ENCODE results near the gene ECT2L. TPM values are rescaled to one million over a fixed set of nuclear protein-coding genes. Genes with fewer than 3 reads are reported as not detected.

The ECT2L gene
- total and polyA plus RNA-seq, 2 of the 4 experiments (the other 2 are of a cell fraction), result not detected

DNA sequence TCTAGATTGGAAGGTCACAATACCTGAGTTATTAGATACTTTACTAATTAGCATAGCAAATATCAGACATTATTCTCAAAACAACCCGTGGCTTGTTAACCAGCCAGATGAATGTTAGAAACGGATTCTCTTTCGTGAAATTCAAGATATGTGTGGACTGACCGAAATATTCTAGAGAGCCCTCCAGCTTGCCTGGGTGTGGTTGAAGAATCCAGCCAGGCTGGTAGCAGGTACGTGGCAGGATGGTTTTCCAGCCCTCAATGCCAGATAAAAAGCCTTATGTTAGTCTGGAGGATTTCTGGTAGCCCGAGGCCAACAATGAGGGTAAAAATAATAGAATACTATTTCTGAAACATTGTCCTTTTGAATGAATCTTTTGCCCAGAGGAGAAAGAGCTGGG lies 19.3 kb downstream of the ECT2L start:
- Histone ChIP-seq H3K14ac (replicated peaks; ENCODE audit: low read depth, low read length) (no peak overlapping the region), H2BK120ac (ENCODE audit: low read depth, low read length) (no peak overlapping the region), H2BK15ac (ENCODE audit: low read depth, low read length) (no peak overlapping the region), H3K27ac (ENCODE audit: insufficient read depth, low read length) (no peak overlapping the region), H4K5ac (ENCODE audit: low read depth, low read length) (no peak overlapping the region), H3K9me1 (ENCODE audit: insufficient read depth, low read length) (peaks cover 8% of the 10 kb centered on the region; the same call in 1 of the 2 replicates), H4K91ac (ENCODE audit: insufficient read depth, low read depth, low read length) (no peak overlapping the region), H2AK9ac (replicated peaks; ENCODE audit: low read depth, low read length, poor library complexity) (no peak overlapping the region), H4K8ac (ENCODE audit: low read depth in 2 of 2, low read length in 2 of 2) (no peak overlapping the region), H3K4ac (ENCODE audit: low read depth, low read length) (no peak overlapping the region), H3K18ac (ENCODE audit: low read depth, low read length) (no peak overlapping the region), H2BK20ac (ENCODE audit: low read depth, low read length) (no peak overlapping the region), H3K36me3 (ENCODE audit: control insufficient read depth, insufficient read depth, low read length) (no peaks in the 10 kb centered on the region), H4K20me1 (ENCODE audit: insufficient read depth, low read length) (no peaks in the 10 kb centered on the region), H3K23ac (ENCODE audit: low read depth, low read length) (no peak overlapping the region), H2AK5ac (ENCODE audit: low read depth, low read length) (no peak overlapping the region), H3K9ac (ENCODE audit: low read depth, low read length) (no peak overlapping the region), H2AFZ (replicated peaks; ENCODE audit: low read length, poor library complexity) (no peak overlapping the region), H3K27me3 (ENCODE audit: control insufficient read depth, insufficient read depth, low read length) (no peaks in the 10 kb centered on the region; the same call in 1 of the 2 replicates), H3K4me2 (ENCODE audit: low read depth, low read length) (no peak overlapping the region), H2BK5ac (ENCODE audit: low read depth, low read length, poor library complexity, severe bottlenecking) (no peak overlapping the region), H3K4me3 (ENCODE audit: insufficient read depth, low read depth, low read length) (no peak overlapping the region), H3K56ac (ENCODE audit: extremely low read depth, insufficient read depth, low read length) (no peak overlapping the region), H3K4me1 (ENCODE audit: control insufficient read depth, insufficient read depth, low read length) (peaks cover 4% of the 10 kb centered on the region), H3K9me3 (ENCODE audit: control insufficient read depth, insufficient read depth, low read length) (no peaks in the 10 kb centered on the region), H3K79me1 (ENCODE audit: low read depth in 1 of 2, low read length in 2 of 2) (no peaks in the 10 kb centered on the region)
- BruUV-seq (replicated peaks), result no TSS peak
- no peak for ATAC-seq (ENCODE audit: low read depth)
- 94% methylated on average over 3 of the region's 6 CpGs; no CpG with 5 or more reads in 1 of the 2 experiments for WGBS, 2 experiments (ENCODE audit: extremely low coverage in 2 of 2, insufficient read length in 1 of 2)
- no peak for DNase-seq
- POLR2A ChIA-PET (ENCODE audit: unreplicated experiment), result no interaction called here
- in situ Hi-C loops (cut with MboI; ENCODE audit: low sequenced_read_pairs) (loop anchor here (5.0 kb wide), 2 partner anchors 172 to 552 kb away; partner anchors contain the start of gene REPS1), dilution Hi-C loops (cut with HindIII; ENCODE audit: low sequenced_read_pairs, unreplicated experiment) (no loop called here), intact Hi-C loops (cut with micrococcal nuclease) (no loop called here)
- CTCF ChIA-PET, result interaction anchor here (0.5 to 1.1 kb wide), 3 partner anchors 142 to 167 kb away, joined by 3 to 4 read pairs (median 3); no protein-coding TSS in a partner anchor
- TF ChIP-seq, protein P1, sequence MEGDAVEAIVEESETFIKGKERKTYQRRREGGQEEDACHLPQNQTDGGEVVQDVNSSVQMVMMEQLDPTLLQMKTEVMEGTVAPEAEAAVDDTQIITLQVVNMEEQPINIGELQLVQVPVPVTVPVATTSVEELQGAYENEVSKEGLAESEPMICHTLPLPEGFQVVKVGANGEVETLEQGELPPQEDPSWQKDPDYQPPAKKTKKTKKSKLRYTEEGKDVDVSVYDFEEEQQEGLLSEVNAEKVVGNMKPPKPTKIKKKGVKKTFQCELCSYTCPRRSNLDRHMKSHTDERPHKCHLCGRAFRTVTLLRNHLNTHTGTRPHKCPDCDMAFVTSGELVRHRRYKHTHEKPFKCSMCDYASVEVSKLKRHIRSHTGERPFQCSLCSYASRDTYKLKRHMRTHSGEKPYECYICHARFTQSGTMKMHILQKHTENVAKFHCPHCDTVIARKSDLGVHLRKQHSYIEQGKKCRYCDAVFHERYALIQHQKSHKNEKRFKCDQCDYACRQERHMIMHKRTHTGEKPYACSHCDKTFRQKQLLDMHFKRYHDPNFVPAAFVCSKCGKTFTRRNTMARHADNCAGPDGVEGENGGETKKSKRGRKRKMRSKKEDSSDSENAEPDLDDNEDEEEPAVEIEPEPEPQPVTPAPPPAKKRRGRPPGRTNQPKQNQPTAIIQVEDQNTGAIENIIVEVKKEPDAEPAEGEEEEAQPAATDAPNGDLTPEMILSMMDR (conservative IDR thresholded peaks at IDR 0.05; ENCODE audit: low read depth, low read length), result no peak
- no peak for TF ChIP-seq MXI1 (IDR thresholded peaks at IDR 0.05; ENCODE audit: borderline replicate concordance, low read depth, low read length)
- TF ChIP-seq MAFK (IDR thresholded peaks at IDR 0.05; ENCODE audit: low read depth, low read length), result no peak
- no peak for TF ChIP-seq ELK1 (IDR thresholded peaks at IDR 0.05; ENCODE audit: borderline replicate concordance, low read depth, low read length)
- TF ChIP-seq CHD1 (IDR thresholded peaks at IDR 0.05; ENCODE audit: low read depth, low read length), result no peak
- no peak for TF ChIP-seq RAD21 (IDR thresholded peaks at IDR 0.05; ENCODE audit: low read length)
- TF ChIP-seq MAZ (IDR thresholded peaks at IDR 0.05; ENCODE audit: borderline replicate concordance, low read depth, low read length), result no peak
- TF ChIP-seq NFE2L2 (IDR thresholded peaks at IDR 0.05; ENCODE audit: low read depth, low read length), result no peak
- no peak for TF ChIP-seq POLR2A (IDR thresholded peaks at IDR 0.05; ENCODE audit: low read depth, low read length)
- no peak for TF ChIP-seq RFX5 (IDR thresholded peaks at IDR 0.05; ENCODE audit: low read depth, low read length)
- TF ChIP-seq SMC3 (IDR thresholded peaks at IDR 0.05; ENCODE audit: low read depth, low read length), result no peak
- TF ChIP-seq BHLHE40 (IDR thresholded peaks at IDR 0.05; ENCODE audit: low read depth, low read length), result no peak
- no peak for TF ChIP-seq RCOR1 (IDR thresholded peaks at IDR 0.05; ENCODE audit: insufficient replicate concordance, low read length)
